Endothelial cell of umbilical vein (primary cell): ENCODE data around the gene MIOS. TPM values are rescaled to one million over a fixed set of nuclear protein-coding genes. Genes with fewer than 3 reads are reported as not detected.

ENCODE experiments used
- BruUV-seq: library from RNA; stranded (reverse); fragments of 400-500 nt; replicated peaks from 2 replicates; lab custom pipeline; 2021; lab: Mats Ljungman, UMichigan
- CTCF ChIA-PET: fragments of 300-600, 350-600 bp; sonication (Branson Sonifier 250); formaldehyde crosslinking; loops from one replicate; lab custom pipeline; 2021; ENCODE audit warnings: antibody characterized with exemption, inconsistent platforms; lab: Charles Lee
- POLR2A ChIA-PET: fragments of 300-600, 350-600 bp; sonication (Branson Sonifier 250); formaldehyde crosslinking; loops from one replicate; lab custom pipeline; 2021; ENCODE audit warnings: antibody characterized with exemption, inconsistent platforms; lab: Charles Lee
- DNase-seq: peaks from one replicate; pipeline ENCODE4 v3.0.0-alpha.2; 2011; ENCODE audit warnings: low read depth, low spot score
- FAIRE-seq: peaks from 2 replicates; lab custom pipeline; 2011; peaks lifted over from hg19 to GRCh38; lab: Jason Lieb, UNC
- H2AFZ ChIP-seq: 2 replicates; pipeline ENCODE4 v1.6.0; 2012; ENCODE audit warnings: low read depth, low read length, control low read depth, inconsistent platforms
- H3K27ac ChIP-seq: 2 replicates; pipeline ENCODE4 v1.5.1; 2011; ENCODE audit warnings: low read depth, mild to moderate bottlenecking, control low read depth, low read length, moderate library complexity; ENCODE audit not compliant: insufficient read depth
- H3K27me3 ChIP-seq, 2 experiments: 2 replicates each; pipeline versions ENCODE4 v1.6.0 to v1.6.1; 2011; ENCODE audit warnings: low read length in 2 of 2, mixed read lengths in 1 of 2; ENCODE audit not compliant: control insufficient read depth in 2 of 2, insufficient read depth in 2 of 2
- H3K36me3 ChIP-seq, 2 experiments: 2 replicates in 1 of 2; 3 replicates in 1 of 2; pipeline ENCODE4 v1.5.1; 2011; ENCODE audit warnings: low read length in 2 of 2, mild to moderate bottlenecking in 1 of 2, moderate library complexity in 1 of 2; ENCODE audit not compliant: control insufficient read depth in 2 of 2, insufficient read depth in 2 of 2; ENCODE audit errors: extremely low read depth in 1 of 2
- H3K4me1 ChIP-seq: 3 replicates; pipeline ENCODE4 v1.5.1; 2011; ENCODE audit warnings: mild to moderate bottlenecking, low read length; ENCODE audit not compliant: control insufficient read depth, insufficient read depth; ENCODE audit errors: extremely low read depth
- H3K4me2 ChIP-seq: 2 replicates; pipeline ENCODE4 v1.6.1; 2011; ENCODE audit warnings: low read length, control low read depth, mixed read lengths; ENCODE audit not compliant: insufficient read depth
- H3K4me3 ChIP-seq, 3 experiments: fragments of 200-600 bp in 1 of 3; sonication (generic), shearing (Covaris generic) in 1 of 3; replicated peaks in 1 of 3; 2 replicates each; pipeline ENCODE4 v1.5.1; 2011 to 2016; ENCODE audit warnings: control low read depth in 3 of 3, low read length in 3 of 3, mild to moderate bottlenecking in 2 of 3, inconsistent platforms in 1 of 3, low read depth in 1 of 3, moderate library complexity in 1 of 3; ENCODE audit not compliant: insufficient read depth in 1 of 3
- H3K79me2 ChIP-seq: 2 replicates; pipeline ENCODE4 v1.6.0; 2012; ENCODE audit warnings: low read length, inconsistent platforms; ENCODE audit not compliant: control insufficient read depth, insufficient read depth
- H3K9ac ChIP-seq: replicated peaks from 2 replicates; pipeline ENCODE3; 2011; ENCODE audit warnings: low read length, control low read depth; ENCODE audit not compliant: insufficient read depth; ENCODE audit errors: extremely low read depth
- H3K9me1 ChIP-seq: replicated peaks from 3 replicates; pipeline ENCODE4 v1.6.0; 2011; ENCODE audit warnings: mild to moderate bottlenecking, low read length; ENCODE audit not compliant: control insufficient read depth, insufficient read depth; ENCODE audit errors: extremely low read depth
- H3K9me3 ChIP-seq: replicated peaks from 2 replicates; pipeline ENCODE4 v1.5.1; 2012; ENCODE audit warnings: low read length, inconsistent platforms; ENCODE audit not compliant: control insufficient read depth, insufficient read depth
- H4K20me1 ChIP-seq: replicated peaks from 2 replicates; pipeline ENCODE3; 2011; ENCODE audit warnings: mild to moderate bottlenecking, low read length; ENCODE audit not compliant: control insufficient read depth, insufficient read depth; ENCODE audit errors: extremely low read depth
- EZH2 ChIP-seq: IDR thresholded peaks from 2 replicates; pipeline ENCODE4 v1.6.1; 2012; ENCODE audit warnings: borderline replicate concordance, low read depth, mild to moderate bottlenecking, moderate library complexity, low read length, inconsistent platforms; ENCODE audit not compliant: severe bottlenecking
- FOS ChIP-seq: IDR thresholded peaks from 2 replicates; pipeline ENCODE4 v1.6.1; 2011; ENCODE audit warnings: mild to moderate bottlenecking, low read length, moderate library complexity, borderline replicate concordance; ENCODE audit not compliant: insufficient read depth
- GATA2 ChIP-seq: IDR thresholded peaks from 2 replicates; pipeline ENCODE4 v1.7.0; 2011; ENCODE audit warnings: low read depth, mild to moderate bottlenecking, moderate library complexity, mixed read lengths, low read length; ENCODE audit not compliant: insufficient read length, insufficient read depth
- JUN ChIP-seq: IDR thresholded peaks from 2 replicates; pipeline ENCODE4 v1.6.1; 2011; ENCODE audit warnings: borderline replicate concordance, low read depth; ENCODE audit not compliant: insufficient read length, insufficient read depth
- MYC ChIP-seq: IDR thresholded peaks from one replicate; pipeline ENCODE4 v1.6.1; 2011; ENCODE audit warnings: mild to moderate bottlenecking, low read depth, low read length
- POLR2A ChIP-seq: IDR thresholded peaks from 2 replicates; pipeline ENCODE4 v1.6.1; 2012; ENCODE audit warnings: low read depth, mild to moderate bottlenecking, control low read depth, low read length
- POLR2AphosphoS5 ChIP-seq: IDR thresholded peaks from 2 replicates; pipeline ENCODE4 v1.6.1; 2012; ENCODE audit warnings: low read depth, mild to moderate bottlenecking, control low read depth, low read length, moderate library complexity; ENCODE audit not compliant: insufficient read depth
- dilution Hi-C: fragments of 300-500 bp; cut with MboI; formaldehyde crosslinking; loops from one replicate; pipeline ENCODE4 v1.15.0; 2019; ENCODE audit warnings: low sequenced_read_pairs; ENCODE audit not compliant: extremely low pct_ligation_motif_present
- intact Hi-C: fragments of 100-400 bp; cut with micrococcal nuclease; formaldehyde crosslinking; loops from one replicate; pipeline ENCODE4 v1.10.0; 2022
- polyA plus RNA-seq, 4 experiments: library from polyadenylated mRNA; depleted of rRNA in 3 of 4; stranded (reverse) in 3 of 4; unstranded in 1 of 4; fragments of >200 nt; gene quantifications; 2 replicates each; pipeline versions ENCODE4 v1.2.1 to v1.2.3, GENCODE V29; 2011 to 2012; ENCODE audit warnings: missing spikeins in 1 of 4
- total RNA-seq: library from RNA; stranded (reverse); gene quantifications from 2 replicates; pipeline ENCODE4 v1.2.3, GENCODE V29; 2021
- TF ChIP-seq, protein P1 (sequence below), 2 donors: IDR thresholded peaks; 1 replicate in 1 of 2; 2 replicates in 1 of 2; pipeline ENCODE4 v1.5.1; 2011; ENCODE audit warnings: low read length in 2 of 2, mild to moderate bottlenecking in 2 of 2, moderate library complexity in 2 of 2, control low read depth in 1 of 2, inconsistent platforms in 1 of 2, low read depth in 1 of 2; ENCODE audit not compliant: insufficient read depth in 1 of 2; ENCODE audit errors: extremely low read depth in 1 of 2
- TF ChIP-seq, protein P2 (sequence below): IDR thresholded peaks from 2 replicates; pipeline ENCODE4 v1.6.1; 2011; ENCODE audit not compliant: insufficient read depth, insufficient read length

MIOS gene
- total and polyA plus RNA-seq, 2 donors (not counting 3 experiments of a cell fraction or from before 2014, with no cell fraction given) = 8.5 to 16.8 TPM

DNA sequence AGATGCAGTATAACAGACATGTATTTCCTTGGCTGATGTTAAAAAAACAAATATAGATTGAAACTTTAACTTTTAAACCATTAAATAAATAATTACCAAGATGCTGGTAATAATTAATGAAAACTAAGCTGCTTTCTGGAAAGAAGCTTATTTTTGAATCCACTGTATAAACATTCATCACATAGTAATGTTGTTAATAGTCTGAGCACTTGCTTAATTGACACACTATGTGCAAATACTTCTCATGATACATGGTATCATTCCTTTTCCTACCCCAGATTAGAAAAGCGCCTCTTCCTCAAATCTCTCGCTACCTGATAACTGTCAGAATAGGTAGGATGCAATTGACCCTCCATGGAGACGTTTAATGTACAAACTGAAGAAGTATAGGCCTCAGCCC lies 16.0 kb upstream of the MIOS start:
- dilution Hi-C loops (no loop called here), intact Hi-C loops (no loop called here)
- no peaks in the 10 kb centered on the region for H3K27me3 ChIP-seq
- no peak overlapping the region for H3K27ac ChIP-seq
- FAIRE-seq (no peak), DNase-seq (no peak)
- peaks cover 2% of the 10 kb centered on the region for H3K4me1 ChIP-seq
- H3K4me3 ChIP-seq = no peak overlapping the region
- H4K20me1 ChIP-seq = no peaks in the 10 kb centered on the region
- H3K79me2 ChIP-seq = no peaks in the 10 kb centered on the region
- BruUV-seq = no TSS peak
- TF ChIP-seq EZH2 (no peak), POLR2A (no peak), MYC (no peak), GATA2 (no peak), FOS (no peak), POLR2AphosphoS5 (no peak), JUN (no peak)
- TF ChIP-seq, protein P1, sequence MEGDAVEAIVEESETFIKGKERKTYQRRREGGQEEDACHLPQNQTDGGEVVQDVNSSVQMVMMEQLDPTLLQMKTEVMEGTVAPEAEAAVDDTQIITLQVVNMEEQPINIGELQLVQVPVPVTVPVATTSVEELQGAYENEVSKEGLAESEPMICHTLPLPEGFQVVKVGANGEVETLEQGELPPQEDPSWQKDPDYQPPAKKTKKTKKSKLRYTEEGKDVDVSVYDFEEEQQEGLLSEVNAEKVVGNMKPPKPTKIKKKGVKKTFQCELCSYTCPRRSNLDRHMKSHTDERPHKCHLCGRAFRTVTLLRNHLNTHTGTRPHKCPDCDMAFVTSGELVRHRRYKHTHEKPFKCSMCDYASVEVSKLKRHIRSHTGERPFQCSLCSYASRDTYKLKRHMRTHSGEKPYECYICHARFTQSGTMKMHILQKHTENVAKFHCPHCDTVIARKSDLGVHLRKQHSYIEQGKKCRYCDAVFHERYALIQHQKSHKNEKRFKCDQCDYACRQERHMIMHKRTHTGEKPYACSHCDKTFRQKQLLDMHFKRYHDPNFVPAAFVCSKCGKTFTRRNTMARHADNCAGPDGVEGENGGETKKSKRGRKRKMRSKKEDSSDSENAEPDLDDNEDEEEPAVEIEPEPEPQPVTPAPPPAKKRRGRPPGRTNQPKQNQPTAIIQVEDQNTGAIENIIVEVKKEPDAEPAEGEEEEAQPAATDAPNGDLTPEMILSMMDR (IDR thresholded peaks at IDR 0.05; ENCODE audit: extremely low read depth in 1 of 2, insufficient read depth in 1 of 2, low read depth in 1 of 2, low read length in 2 of 2) = no peak
- TF ChIP-seq, protein P2, sequence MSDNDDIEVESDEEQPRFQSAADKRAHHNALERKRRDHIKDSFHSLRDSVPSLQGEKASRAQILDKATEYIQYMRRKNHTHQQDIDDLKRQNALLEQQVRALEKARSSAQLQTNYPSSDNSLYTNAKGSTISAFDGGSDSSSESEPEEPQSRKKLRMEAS = no peak
- no peak overlapping the region for H3K4me2 ChIP-seq
- H2AFZ ChIP-seq = no peak overlapping the region
- H3K9me3 ChIP-seq = no peaks in the 10 kb centered on the region
- H3K36me3 ChIP-seq = no peaks in the 10 kb centered on the region
- ChIA-PET CTCF (interaction anchor here (1.3 to 2.4 kb wide), 2 partner anchors 126 to 745 kb away, joined by 3 to 8 read pairs; no protein-coding TSS in a partner anchor), POLR2A (no interaction called here)
- H3K9ac ChIP-seq = no peak overlapping the region
- H3K9me1 ChIP-seq = no peaks in the 10 kb centered on the region
